Activated naive CD4-positive, alpha-beta T cell treated with anti-CD3 and anti-CD28 coated beads, Interleukin-2, amount 10 ng/mL, durations not matched to agents 5 hours and 36 hours (primary cell): Measurements from ENCODE around the gene MLC1. TPM values are rescaled to one million over a fixed set of nuclear protein-coding genes. Genes with fewer than 3 reads are reported as not detected.

ENCODE experiments used
- total RNA-seq, 2 experiments: library from RNA; stranded (reverse); gene quantifications; one replicate each; pipeline ENCODE4 v1.2.3, GENCODE V29; 2021

MLC1 gene
- under 1 TPM; 0.43 to 0.68 TPM for total RNA-seq

DNA sequence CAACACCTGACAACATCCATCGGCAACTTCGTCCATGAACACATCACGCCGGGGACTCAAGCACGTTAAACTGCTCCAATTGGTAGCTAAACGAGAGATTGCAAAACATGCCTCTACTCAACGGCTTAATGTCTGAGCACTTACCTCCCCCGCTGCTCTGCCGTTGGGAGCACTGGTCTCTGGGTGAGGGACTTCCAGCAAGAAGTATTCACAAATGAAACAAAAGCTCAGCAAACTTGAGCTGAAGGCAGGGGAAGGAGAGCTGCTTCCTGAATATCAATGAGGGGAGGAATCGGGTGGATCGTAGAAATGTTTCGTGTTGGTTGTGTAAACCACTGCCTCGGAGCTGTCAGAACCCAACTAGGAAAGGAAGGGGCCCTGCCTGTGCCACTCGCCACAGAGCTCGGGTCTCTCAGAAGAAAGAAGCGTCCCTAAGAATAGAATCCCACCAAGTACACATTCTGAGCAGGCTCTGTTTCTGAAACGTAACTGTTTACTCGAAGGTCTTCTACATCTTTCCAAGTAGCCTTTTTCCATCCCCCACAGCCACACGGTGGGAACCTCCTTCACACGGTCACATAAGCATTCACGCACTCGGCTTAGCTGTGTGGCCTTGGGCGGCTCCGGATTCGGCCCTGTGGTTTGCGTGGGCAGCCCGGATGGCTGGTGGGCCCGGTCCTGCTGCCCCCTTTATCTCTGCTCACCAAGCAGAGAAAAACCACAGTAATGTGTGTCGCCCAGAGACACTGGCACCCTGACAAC, at the start of gene MLC1:
MLC1 (minus strand) TSS at position 216 of the 762 bp plus-strand sequence. CDS start 524 bp downstream, outside the sequence.

GRCh38 chr22:50089682-50090411, 4.6 kb upstream of the MLC1 start, which contains the start of gene MOV10L1:
MOV10L1 (plus strand) TSS chr22:50090006; CDS start chr22:50090089, 83 bp downstream.

GRCh38 chr22:50058061-50058905, 26.9 kb downstream of the MLC1 start, which contains the start of gene TTLL8:
TTLL8 (minus strand) TSS chr22:50058298.

GRCh38 chr22:50012211-50013181, 72.7 kb downstream of the MLC1 start, which contains the start of gene IL17REL:
IL17REL (minus strand) TSS chr22:50012765; CDS start chr22:50012646, 119 bp downstream.

Other genes starting within 250 kb of the MLC1 start
- 10 to 100 TPM; 19.8 to 21.4 TPM for gene ZBED4, start 231.6 kb downstream of the MLC1 start, total RNA-seq
- 10 to 100 TPM; 20.5 to 20.8 TPM for gene ALG12, start 167.0 kb downstream of the MLC1 start, total RNA-seq
- 10 to 100 TPM; 47.1 to 49.0 TPM for gene CRELD2, start 166.8 kb downstream of the MLC1 start, total RNA-seq
- 10 to 100 TPM; 40.3 to 42.1 TPM for gene PIM3, start 124.7 kb downstream of the MLC1 start, total RNA-seq
- gene IL17REL, start 72.7 kb downstream of the MLC1 start, total RNA-seq: not detected
- gene TTLL8, start 27.1 kb downstream of the MLC1 start, total RNA-seq: not detected
- not detected for gene MOV10L1, start 4.6 kb upstream of the MLC1 start, total RNA-seq
- under 1 TPM; 0.20 to 0.22 TPM for gene PANX2, start 85.3 kb upstream of the MLC1 start, total RNA-seq
- gene TRABD, start 100.5 kb upstream of the MLC1 start, total RNA-seq: 100 to 1,000 TPM; 115 to 118 TPM
- 10 to 100 TPM; 22.6 to 24.6 TPM for gene SELENOO, start 115.6 kb upstream of the MLC1 start, total RNA-seq
- 10 to 100 TPM; 58.8 to 62.5 TPM for gene TUBGCP6, start 159.6 kb upstream of the MLC1 start, total RNA-seq
- 10 to 100 TPM; 91.0 to 92.5 TPM for gene HDAC10, start 165.8 kb upstream of the MLC1 start, total RNA-seq
- 1 to 10 TPM; 3.2 to 3.3 TPM for gene MAPK12, start 176.3 kb upstream of the MLC1 start, total RNA-seq
- 10 to 100 TPM in 1 of 2 experiments, 1 to 10 TPM in 1; 8.9 to 11.4 TPM for gene MAPK11, start 185.0 kb upstream of the MLC1 start, total RNA-seq
- gene PLXNB2, start 222.2 kb upstream of the MLC1 start, total RNA-seq: 10 to 100 TPM; 16.1 to 16.4 TPM
- 1 to 10 TPM; 4.5 to 4.7 TPM for gene DENND6B, start 241.6 kb upstream of the MLC1 start, total RNA-seq